Skeletal muscle tissue (tissue), 4 donors: ENCODE measurements around the gene ATF2. TPM values are rescaled to one million over a fixed set of nuclear protein-coding genes. Genes with fewer than 3 reads are reported as not detected.

Source experiments
- H3K27ac ChIP-seq: one replicate; pipeline ENCODE4 v1.7.0; 2013; ENCODE audit warnings: mild to moderate bottlenecking, low read depth, low read length, inconsistent platforms
- H3K27me3 ChIP-seq, 3 donors: one replicate each; pipeline ENCODE4 v1.7.0; 2013; ENCODE audit warnings: low read length in 3 of 3; ENCODE audit not compliant: control insufficient read depth in 3 of 3, insufficient read depth in 3 of 3
- H3K36me3 ChIP-seq, 3 donors: one replicate each; pipeline ENCODE4 v1.7.0; 2013; ENCODE audit warnings: low read length in 3 of 3; ENCODE audit not compliant: control insufficient read depth in 3 of 3, insufficient read depth in 3 of 3
- H3K4me1 ChIP-seq, 3 donors: one replicate each; pipeline ENCODE4 v1.7.0; 2013; ENCODE audit warnings: low read length in 3 of 3, mild to moderate bottlenecking in 3 of 3; ENCODE audit not compliant: control insufficient read depth in 3 of 3, insufficient read depth in 3 of 3
- H3K4me3 ChIP-seq, 3 donors: one replicate each; pipeline ENCODE4 v1.7.0; 2013; ENCODE audit warnings: low read length in 3 of 3
- H3K9ac ChIP-seq, 3 donors: one replicate each; pipeline ENCODE4 v1.7.0; 2013; ENCODE audit warnings: low read length in 3 of 3, mild to moderate bottlenecking in 3 of 3, moderate library complexity in 2 of 3, low read depth in 1 of 3
- H3K9me3 ChIP-seq, 3 donors: one replicate each; pipeline ENCODE4 v1.7.0; 2013; ENCODE audit warnings: low read length in 3 of 3; ENCODE audit not compliant: control insufficient read depth in 3 of 3
- total RNA-seq: library from RNA; depleted of rRNA; stranded (reverse); fragments of >200 nt; gene quantifications from one replicate; pipeline ENCODE4 v1.2.3, GENCODE V29; 2014
- donor health status: Osteomylitis.

Gene ATF2
- total RNA-seq, 1 donor from 2014 or later = 35.0 TPM

DNA sequence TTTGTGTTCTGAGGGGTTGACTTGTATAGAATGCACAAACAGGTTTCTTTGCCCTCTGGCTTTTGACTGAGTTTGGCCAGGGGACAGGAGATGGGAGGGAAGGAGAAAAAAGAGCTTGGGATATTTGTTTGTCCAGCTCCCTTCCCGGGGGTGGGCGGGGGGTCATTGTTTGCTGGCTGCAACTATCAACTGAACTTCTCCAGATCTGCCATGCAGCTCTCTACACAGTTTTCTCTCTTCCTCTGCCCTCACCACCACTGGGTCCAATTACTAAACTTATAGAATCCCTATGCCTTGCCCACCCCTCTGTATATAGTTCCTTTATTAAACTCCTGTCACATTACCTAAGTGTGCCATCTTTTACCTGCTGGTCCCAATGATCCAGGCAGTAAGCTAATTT, 130.1 kb downstream of the ATF2 start:
- Histone ChIP-seq H3K36me3 (no peaks in the 10 kb centered on the region), H3K4me1 (no peaks in the 10 kb centered on the region), H3K4me3 (no peak overlapping the region), H3K27ac (no peak overlapping the region), H3K9ac (no peak overlapping the region), H3K9me3 (no peaks in the 10 kb centered on the region), H3K27me3 (no peaks in the 10 kb centered on the region)

DNA sequence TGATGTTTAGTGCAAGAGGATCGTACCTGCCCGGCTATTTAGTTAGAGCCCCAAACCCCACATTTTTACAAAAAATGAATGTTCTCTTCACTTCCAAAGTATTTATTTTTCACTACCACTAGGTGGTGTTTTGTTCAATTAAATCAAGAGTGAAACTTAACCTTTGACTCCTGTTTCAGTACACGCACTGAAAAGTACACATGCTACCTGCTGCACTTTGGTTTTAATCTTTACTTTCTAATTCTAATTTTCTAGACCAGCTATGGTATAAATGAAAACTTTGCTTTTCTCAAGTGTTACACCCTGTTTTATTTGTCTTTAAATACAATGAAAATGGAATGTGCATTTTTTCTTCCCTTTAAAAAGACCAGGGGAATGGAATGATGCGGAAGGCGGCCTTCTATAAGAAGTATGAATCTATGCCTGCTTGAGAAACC, 131.4 kb downstream of the ATF2 start:
- Histone ChIP-seq H3K36me3 (no peaks in the 10 kb centered on the region), H3K9me3 (no peaks in the 10 kb centered on the region), H3K27ac (no peak overlapping the region), H3K9ac (no peak overlapping the region), H3K27me3 (no peaks in the 10 kb centered on the region), H3K4me3 (no peak overlapping the region), H3K4me1 (no peaks in the 10 kb centered on the region)

DNA sequence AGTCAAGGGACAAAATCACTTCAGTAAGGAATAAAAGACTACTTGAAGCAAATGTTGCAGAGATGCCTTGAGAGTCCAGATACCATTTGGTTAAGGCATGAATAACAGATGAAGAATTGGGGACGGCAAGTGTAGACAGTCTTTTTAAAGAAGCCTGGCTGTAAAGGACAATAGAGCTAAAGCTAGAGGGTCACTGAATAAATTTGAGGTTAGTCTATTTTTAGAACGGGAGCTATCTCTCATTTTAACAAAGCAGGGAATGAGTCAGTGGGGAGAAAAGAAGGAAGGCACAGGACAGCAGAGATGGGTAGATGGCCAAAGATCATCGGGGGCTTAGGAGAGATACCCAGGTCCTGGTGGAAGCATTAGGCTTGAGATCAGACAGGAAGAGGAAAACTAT, 132.2 kb downstream of the ATF2 start:
- Histone ChIP-seq H3K9me3 (no peaks in the 10 kb centered on the region), H3K4me3 (no peak overlapping the region), H3K4me1 (no peaks in the 10 kb centered on the region), H3K27me3 (no peaks in the 10 kb centered on the region), H3K36me3 (no peaks in the 10 kb centered on the region), H3K27ac (no peak overlapping the region), H3K9ac (no peak overlapping the region)

DNA sequence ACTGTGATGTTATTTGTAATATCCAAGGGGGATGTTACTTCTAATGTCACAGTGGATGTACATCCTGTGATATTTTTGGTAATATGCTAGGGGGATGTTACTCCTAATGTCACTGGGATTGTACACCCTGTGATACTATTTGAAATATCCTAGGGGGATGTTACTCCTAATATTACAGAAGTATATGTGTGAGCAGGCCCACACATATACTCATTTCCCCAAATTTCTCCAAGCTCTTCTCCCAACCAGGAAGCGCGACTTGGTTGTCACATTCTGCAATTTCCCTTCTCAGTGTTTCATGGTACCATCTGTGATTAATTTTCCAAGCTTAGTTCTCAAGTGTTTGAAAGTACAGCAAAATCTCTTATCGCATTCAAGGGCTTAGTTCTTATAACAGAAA, 133.3 kb downstream of the ATF2 start:
- Histone ChIP-seq H3K27me3 (no peaks in the 10 kb centered on the region), H3K27ac (no peak overlapping the region), H3K36me3 (no peaks in the 10 kb centered on the region), H3K4me1 (no peaks in the 10 kb centered on the region), H3K4me3 (no peak overlapping the region), H3K9me3 (no peaks in the 10 kb centered on the region), H3K9ac (no peak overlapping the region)

DNA sequence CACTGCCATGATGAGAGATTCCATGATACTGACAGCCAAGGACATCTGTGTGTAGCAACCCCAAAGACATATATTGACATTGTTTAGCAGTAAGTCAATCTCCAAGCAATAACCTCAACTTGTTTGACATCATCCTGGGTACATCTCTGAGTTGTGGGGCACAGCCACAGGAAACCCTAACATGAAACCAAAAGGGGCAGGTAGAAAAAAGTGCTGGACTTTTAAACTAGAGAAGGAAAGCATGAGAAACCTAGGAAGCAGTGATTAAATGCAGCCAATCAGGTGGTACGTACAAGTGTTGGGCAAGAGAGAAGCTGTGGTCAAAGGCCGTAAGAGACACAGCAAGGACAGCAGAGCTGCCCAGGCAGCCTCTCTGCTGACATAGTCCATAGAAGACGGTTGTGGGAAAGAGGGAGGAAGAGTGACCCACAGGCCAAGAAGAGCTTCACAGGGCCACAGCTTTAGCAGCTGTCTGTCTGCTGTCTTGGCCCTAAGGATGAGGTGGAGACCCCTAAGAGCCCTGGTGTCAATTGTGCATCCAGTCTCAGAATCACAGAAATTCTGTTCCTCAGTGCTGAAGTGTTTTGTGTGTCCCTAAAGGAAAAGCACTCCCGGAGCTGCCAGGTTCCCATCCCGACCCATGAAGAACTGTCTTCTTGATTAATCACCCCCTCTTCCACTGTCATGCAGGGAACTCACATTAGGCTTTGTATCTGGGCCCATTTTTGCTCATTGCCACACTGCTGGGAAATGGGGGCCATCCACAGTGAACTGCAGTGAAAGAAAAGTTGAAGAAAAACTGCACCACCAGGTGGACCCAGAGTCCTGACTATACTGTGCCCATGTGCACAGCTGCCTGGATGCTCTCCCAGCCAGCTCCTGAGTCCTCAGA, 137.4 kb downstream of the ATF2 start:
- H3K36me3 ChIP-seq = no peaks in the 10 kb centered on the region
- H3K27me3 ChIP-seq = no peaks in the 10 kb centered on the region
- H3K9ac ChIP-seq = no peak overlapping the region
- no peak overlapping the region for H3K27ac ChIP-seq
- H3K4me3 ChIP-seq = no peak overlapping the region
- peaks cover 0 to 4% (median 0%) of the 10 kb centered on the region in 3 donors for H3K4me1 ChIP-seq
- no peaks in the 10 kb centered on the region for H3K9me3 ChIP-seq

DNA sequence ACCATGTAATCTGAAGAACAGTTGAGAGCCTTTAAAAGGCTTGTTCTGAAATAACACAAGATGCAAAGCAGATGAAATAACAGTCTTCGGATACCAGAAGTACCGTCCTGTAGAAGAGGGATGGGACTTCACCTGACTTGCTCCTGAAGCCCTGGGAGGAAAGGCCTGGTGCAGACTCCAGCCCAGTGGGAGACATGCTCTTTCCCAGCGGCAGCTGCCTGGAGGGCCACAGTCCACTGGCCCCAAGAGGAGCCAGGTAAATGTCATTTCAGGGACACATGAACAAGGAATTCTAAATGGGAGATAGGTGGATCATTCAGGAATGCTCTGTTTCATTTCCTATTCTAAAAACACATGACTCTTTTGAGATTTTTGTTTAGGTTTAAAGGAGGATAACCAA, 140.2 kb downstream of the ATF2 start:
- Histone ChIP-seq H3K9ac (no peak overlapping the region), H3K9me3 (no peaks in the 10 kb centered on the region)

DNA sequence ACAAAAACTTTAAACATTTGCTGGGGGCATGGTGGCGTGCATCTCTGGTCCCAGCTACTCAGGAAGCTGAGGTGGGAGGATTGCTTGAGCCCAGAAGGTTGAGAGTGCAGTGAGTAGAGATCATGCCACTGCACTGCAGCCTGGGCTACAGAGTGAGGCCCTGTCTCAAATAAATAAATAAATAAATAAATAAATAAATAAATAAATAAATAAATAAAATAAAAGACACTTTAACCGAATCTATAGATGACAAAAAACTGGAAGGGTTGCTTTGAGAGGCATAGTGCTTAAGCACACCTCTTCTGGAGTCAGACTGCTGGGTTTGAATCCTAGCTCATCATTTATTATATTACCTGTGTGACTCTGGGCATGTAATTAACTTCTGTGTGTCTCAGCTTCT, 141.6 kb downstream of the ATF2 start:
- H3K4me1 ChIP-seq = peaks cover 0 to 4% (median 0%) of the 10 kb centered on the region in 3 donors
- no peaks in the 10 kb centered on the region for H3K36me3 ChIP-seq
- no peaks in the 10 kb centered on the region for H3K9me3 ChIP-seq
- no peaks in the 10 kb centered on the region for H3K27me3 ChIP-seq
- no peak overlapping the region for H3K9ac ChIP-seq
- no peak overlapping the region for H3K4me3 ChIP-seq
- H3K27ac ChIP-seq = no peak overlapping the region

More for the DNA sequence above, 140.2 kb downstream of the ATF2 start:
- Histone ChIP-seq H3K4me3 (no peak overlapping the region), H3K27me3 (no peaks in the 10 kb centered on the region), H3K36me3 (no peaks in the 10 kb centered on the region), H3K4me1 (peaks cover 0 to 4% (median 0%) of the 10 kb centered on the region in 3 donors), H3K27ac (peak overlapping the region; percentile 13)

DNA sequence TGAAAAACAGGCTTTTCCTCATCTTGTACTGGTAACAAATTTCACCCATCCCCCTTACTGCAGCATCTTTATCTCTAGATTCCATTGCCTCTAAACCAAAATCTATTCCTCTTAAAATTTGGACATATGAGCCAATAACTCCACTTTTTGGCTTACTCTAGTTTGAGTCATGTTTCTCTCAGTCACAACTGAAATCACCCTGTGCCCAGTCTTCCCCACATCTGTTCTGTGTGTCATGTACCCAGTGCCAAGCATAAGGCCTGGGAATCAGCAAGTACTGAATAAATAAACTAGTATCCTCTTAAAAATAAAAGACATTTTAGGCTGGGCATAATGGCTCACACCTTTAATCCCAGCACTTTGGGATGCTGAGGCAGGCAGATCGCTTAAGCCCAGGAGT, 142.1 kb downstream of the ATF2 start:
- H3K4me1 ChIP-seq = peaks cover 0 to 4% (median 0%) of the 10 kb centered on the region in 3 donors
- no peaks in the 10 kb centered on the region for H3K36me3 ChIP-seq
- no peak overlapping the region for H3K9ac ChIP-seq
- H3K4me3 ChIP-seq = no peak overlapping the region
- no peaks in the 10 kb centered on the region for H3K27me3 ChIP-seq
- no peaks in the 10 kb centered on the region for H3K9me3 ChIP-seq
- no peak overlapping the region for H3K27ac ChIP-seq

DNA sequence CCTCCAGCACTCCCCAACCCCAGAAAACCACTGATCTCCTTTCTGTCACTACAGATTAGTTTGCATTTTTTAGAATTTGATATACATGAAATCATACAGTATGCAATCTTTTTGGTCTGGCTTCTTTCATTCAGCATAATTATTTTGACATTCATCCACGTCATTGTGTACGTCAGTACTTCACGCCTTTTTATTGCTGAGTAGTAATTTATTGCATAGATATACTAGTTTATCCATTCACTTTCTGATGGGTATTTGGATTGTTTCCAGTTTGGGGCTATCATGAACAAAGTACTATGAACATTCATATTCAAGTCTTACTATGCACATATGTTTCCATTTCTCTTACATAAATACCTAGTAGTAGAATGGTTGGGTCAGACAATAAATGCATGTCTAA, 142.8 kb downstream of the ATF2 start:
- Histone ChIP-seq H3K9me3 (no peaks in the 10 kb centered on the region), H3K9ac (no peak overlapping the region), H3K36me3 (no peaks in the 10 kb centered on the region), H3K4me3 (no peak overlapping the region), H3K4me1 (peaks cover 0 to 4% (median 0%) of the 10 kb centered on the region in 3 donors), H3K27me3 (no peaks in the 10 kb centered on the region), H3K27ac (no peak overlapping the region)

DNA sequence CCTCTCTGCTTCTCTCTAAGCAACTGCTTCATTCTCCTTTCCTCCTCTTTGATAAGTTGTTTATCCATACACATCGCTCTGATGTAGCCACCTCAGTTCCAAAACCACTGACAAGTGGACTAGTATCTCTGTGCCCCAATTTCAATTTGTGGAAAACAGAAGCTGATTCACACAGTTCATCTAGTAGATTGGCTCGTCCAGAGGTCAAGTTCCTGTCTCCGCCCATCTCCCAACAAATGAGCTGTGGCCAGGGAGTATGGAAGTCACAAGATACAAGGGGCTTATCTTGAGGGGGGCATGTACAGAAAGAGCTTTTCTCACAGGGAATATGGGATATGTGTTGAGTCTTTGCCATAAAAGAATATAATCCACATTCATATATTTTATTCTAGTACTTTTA, 145.1 kb downstream of the ATF2 start:
- Histone ChIP-seq H3K4me1 (no peaks in the 10 kb centered on the region), H3K36me3 (no peaks in the 10 kb centered on the region), H3K4me3 (no peak overlapping the region), H3K27me3 (no peaks in the 10 kb centered on the region), H3K9ac (no peak overlapping the region), H3K27ac (no peak overlapping the region), H3K9me3 (no peaks in the 10 kb centered on the region)
